ENCODE results near the gene NANP.

- TF ChIP-seq CTCF (conservative IDR thresholded peaks at IDR 0.05; ENCODE audit: low read depth, low read length) (no peak), MAZ (IDR thresholded peaks at IDR 0.05; ENCODE audit: borderline replicate concordance, low read depth, low read length) (no peak), POLR2A (IDR thresholded peaks at IDR 0.05; ENCODE audit: low read depth, low read length) (no peak), MAFK (IDR thresholded peaks at IDR 0.05; ENCODE audit: low read depth, low read length) (no peak), CEBPB (IDR thresholded peaks at IDR 0.05; ENCODE audit: low read depth, low read length) (no peak), SMC3 (IDR thresholded peaks at IDR 0.05; ENCODE audit: low read depth, low read length) (no peak), MXI1 (IDR thresholded peaks at IDR 0.05; ENCODE audit: borderline replicate concordance, low read depth, low read length) (no peak), FOS (IDR thresholded peaks at IDR 0.05; ENCODE audit: low read depth, low read length) (no peak), RFX5 (IDR thresholded peaks at IDR 0.05; ENCODE audit: low read depth, low read length) (no peak), BHLHE40 (IDR thresholded peaks at IDR 0.05; ENCODE audit: low read depth, low read length) (no peak)
- TF ChIP-seq, protein P1, sequence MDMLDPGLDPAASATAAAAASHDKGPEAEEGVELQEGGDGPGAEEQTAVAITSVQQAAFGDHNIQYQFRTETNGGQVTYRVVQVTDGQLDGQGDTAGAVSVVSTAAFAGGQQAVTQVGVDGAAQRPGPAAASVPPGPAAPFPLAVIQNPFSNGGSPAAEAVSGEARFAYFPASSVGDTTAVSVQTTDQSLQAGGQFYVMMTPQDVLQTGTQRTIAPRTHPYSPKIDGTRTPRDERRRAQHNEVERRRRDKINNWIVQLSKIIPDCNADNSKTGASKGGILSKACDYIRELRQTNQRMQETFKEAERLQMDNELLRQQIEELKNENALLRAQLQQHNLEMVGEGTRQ (IDR thresholded peaks at IDR 0.05; ENCODE audit: low read depth, low read length), result no peak
These were observed 52.0 kb downstream of the NANP start for GRCh38 chr20:25571817-25572216.
